ENCODE data around the gene MLST8.
"Not testable (repeated sequence)": the region's sequence is repeated elsewhere in the genome, so short reads cannot be mapped to it uniquely, and the experiment has no call there.

The MLST8 gene

DNA sequence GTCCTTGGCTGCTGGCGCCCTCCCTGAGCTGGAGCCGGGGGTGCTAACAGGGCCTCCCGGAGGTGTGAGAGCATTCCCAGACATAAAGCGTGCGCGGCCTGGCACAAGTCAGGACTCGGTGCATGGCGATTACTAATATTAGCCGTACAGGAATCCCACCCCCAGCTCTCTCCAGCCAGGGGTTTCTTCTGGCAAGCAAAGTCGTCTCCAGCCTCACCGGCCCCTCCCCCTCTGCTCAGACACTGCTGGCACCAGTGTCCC, 13.9 kb upstream of the MLST8 start:
- DNase-seq = no peak

DNA sequence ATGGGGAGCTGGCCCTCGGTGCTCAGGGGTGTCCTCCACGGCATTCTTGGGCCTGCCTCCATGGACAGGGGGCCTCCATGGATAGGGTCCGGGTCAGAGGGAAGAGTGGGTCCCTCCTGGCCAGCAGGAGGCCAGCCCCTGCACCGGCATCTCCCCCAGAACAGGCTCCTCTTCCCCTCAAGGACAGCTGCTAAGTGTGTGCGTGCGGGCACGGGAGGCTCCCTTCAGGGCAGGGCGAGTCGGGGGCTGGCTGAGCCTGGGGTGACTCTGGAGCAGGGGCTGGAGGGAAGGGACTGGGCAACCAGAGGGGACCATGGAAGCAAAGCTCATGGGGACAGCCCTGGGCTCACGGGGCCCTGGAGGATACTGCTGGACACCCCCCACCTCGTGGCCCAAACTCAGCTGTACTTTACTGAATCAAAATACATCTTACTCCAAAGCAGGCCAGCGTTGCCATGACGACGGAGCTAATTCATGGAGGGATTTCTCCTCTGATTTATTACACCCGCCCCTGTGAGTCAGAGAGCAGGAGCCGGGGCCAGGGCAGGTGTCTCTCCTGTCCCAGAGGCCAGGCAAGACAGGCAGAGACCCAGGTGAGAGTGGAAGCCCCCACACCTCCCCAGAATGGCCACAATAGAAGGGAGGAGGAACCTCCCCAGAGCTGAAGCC, 11.0 kb upstream of the MLST8 start:
- DNase-seq = peak; percentile 24

DNA sequence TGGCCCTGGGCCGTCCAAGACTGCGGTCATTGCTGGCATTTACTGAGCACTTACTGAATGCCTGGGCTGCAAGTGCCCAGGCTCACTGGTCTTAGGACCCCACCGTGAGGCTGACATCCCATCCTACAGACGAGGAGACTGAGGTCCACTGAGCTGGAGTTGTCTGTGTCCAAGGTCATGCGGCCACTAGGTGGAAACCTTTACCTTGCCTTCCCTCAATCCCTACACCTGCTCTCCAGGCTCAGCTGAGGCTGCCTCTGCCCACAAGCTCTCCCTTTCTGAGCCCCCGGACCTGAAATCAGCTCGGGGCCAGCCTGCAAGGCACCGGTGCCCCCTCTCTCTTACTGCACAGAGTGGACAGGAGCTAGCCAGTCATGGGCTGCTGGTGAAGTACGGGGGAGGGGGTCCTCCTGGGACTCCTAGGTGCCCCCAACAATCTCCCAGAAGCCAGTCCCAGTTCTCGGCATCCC, 10.4 kb upstream of the MLST8 start:
- DNase-seq = peak; percentile 63

DNA sequence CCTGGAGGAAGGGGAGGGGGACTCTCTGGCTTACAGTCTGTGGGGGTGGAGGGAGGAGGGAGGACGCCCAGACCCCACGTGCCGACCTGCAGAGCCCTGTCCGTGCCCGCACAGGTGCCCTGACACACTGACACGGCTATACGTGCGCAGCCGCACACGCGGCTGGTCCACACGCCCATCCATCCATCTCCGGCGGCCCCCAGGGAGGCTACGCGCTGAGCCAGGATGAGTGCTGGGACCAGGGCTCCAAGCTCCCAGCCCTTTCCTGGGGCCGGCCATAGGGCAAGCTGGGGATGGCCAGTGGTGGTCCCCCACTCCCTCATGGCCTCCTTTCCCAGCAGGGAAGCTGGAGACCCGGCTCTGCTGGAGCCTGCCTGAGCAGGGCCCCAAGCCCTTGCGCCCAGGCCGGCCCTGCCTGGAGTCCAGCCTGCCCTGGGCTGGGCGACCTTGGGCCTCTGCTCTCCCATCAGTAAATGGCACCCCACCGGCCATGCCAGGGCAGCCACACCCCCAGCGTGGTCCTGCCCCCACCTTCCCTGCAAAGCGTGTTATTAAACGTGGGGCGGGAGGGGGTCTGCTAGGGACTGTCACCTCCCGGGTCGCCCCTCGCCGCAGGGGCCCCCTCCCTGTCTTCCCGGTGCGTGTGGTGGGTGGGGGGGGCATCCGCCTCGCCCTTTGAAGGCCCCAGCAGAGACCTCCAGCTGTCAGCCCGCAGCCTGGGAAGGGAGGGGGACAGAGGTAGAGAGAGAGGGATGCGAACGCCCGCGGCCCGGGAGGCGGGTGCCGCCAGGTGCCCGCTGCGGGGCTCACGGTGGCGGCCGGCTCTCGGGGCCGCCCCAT, 9.7 kb upstream of the MLST8 start:
- DNase-seq = no peak

DNA sequence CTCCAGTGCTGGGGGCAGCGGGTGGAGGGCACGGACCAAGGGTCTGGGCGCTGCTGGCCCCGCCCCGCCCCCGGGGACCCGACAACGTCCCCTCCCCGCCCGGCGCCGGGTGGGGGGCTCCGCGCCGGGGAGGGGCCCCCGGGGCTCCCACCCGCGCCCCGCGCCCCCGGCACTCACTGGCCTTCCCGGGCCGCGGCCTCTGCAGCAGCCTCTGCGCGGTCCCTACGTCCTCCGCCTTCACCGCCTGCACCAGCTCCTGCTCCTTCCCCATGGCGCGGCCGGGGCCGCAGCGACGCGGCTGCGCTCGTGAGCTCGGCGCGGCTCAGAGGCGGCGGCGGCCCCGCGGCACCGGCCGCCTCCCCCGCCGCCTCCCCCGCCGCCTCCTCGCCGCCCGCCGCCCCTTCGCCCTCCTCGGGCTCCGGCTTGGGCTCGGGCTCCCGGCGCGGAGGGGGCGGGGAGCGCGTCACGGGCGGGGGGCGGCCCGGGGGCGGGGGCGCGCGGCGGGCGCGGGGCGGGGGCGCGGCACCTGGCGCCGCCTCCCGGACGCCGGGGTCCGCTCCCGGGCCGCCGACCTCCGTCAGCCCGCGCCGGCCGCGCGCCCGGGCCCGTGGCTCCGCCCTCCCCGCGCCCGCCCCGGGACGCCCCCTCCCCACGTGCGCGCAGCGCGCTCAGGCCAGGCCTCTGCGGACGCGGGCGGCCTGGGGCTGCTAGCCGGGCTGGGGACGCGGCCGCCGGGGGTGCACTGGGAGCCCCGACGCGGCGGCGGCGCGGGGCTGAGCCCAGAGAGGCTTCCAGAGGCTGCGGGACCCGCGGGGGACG, 8.9 kb upstream of the MLST8 start, which contains the start of gene CASKIN1:
Gene CASKIN1 (minus strand): TSS at position 444 of the 819 bp plus-strand sequence. CDS start 173 bp downstream, at position 271.
- DNase-seq = peak; percentile 34

DNA sequence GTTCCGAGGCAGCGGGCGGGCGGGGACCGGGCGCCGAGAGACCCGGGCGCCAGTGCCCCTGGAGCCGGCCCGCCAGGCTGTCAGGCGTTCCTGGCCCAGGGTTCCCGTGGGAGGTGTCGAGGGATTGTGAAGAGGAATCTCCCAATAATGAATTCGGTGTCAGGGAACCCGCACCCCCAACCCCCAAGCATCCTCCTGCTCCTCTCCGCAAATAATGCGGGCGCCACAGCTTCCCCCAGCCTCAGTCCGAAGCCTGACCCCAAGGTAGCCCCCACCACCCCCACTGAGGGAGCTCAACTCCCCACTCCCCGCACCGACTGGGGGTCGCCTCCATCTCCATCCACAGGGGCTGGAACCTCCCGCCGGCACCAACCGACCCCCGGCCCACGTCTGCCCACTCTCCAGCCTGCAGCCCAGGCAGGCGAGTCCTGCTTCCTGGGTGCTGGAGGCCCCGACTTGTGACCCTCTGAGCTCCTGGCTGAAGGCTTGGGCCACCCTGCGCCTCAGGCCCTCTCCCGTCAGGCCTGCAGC, 8.2 kb upstream of the MLST8 start:
- no peak for DNase-seq

DNA sequence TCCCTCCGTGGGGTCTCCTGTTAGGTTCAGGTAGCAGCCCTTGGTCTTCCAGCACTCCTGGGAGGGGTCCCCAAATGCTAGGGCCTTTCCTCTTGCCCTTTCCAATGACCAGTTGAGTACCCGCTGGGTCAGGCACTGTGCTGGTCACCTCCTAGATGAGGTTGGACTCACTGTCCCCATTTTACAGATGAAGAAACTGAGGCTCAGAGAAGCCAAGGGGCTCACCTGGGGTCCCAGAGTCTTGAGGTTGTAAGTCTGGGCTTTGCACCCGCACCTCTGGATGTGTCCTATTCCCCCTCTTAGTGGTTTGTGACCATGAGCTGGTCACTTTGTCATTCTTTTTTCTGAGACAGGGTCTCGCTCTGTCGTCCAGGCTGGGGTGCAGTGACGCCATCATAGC, 7.5 kb upstream of the MLST8 start:
- DNase-seq = no peak

DNA sequence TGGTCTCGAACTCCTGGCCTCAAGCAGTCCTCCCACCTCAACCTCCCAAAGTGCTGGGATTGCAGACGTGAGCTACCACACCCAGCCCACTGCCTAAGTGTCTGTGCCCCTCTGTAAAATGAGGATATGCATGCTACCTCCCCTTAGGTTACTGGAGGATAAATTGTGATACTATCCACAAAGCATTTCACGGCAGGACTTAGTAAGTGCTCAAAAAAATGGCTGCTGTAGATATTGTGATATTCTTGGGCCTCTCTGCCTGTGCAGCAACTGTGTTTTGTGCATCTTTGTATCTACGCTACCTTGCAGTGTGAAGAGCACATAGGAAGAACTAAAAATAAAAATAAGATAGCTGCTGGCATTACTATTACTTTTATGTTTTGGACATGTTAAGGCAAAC, 7.0 kb upstream of the MLST8 start:
- no peak for DNase-seq

DNA sequence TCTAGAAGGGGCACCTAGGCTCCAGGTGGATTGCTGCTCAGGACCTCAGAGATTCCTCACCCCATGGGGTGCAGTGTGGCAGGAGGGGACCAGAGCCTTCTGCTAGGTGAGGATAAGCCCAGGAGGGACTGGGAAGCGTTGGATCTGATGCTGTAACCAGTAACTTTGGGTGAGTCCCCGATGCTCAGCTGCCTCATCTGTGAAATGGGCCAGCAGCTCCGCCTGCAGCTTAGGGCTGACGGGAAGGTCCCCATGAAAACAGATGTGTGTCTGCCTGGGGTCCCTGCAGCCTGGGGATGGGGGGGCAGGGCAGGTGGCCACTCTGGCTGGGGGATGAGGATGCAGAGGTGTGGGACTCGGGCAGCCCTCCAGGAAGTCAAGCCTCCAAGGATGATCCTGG, 6.2 kb upstream of the MLST8 start:
- no peak for DNase-seq

DNA sequence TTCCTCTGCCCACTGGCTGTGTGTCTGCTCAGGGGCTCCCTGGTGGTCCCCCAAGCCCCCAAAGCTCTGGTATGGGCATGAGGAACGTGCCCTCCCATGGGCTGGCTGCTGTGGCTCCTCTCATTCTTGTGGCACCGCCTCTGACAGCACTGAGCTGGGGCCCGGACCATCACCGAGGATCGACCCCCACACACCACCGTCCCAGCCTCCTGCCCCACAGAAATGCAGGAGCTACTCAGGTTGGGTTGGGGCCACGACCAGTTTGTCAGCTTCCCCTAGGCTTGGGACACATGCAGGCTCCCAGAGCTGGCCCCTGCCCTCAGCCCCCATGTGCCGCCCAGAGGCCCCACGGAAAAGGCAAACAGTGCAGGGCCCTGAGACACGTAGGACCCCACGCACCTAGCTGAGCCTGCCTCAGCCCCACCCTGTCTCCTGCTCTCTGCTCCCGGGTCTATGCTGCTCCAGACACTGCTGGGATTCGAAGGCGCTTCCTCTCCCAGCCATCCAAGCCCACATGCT, 5.6 kb upstream of the MLST8 start:
- no peak for DNase-seq

DNA sequence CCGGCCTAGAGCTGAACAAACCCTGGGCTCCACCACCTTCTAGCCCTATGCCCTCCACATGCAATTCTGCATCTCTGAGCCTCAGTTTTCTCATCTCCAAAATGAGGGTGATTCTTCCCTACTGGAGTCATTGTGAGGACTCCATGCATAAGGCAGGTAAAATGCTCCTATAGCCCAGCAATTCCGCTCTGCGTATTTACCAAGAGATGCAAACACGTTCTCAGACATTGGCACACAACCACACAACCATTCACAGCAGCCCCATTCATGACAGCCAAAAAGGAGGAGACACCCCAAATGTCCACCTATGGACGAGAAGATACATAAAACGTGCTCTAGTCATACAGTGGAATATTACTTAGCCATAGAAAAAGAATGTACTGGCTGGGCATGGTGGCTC, 4.9 kb upstream of the MLST8 start:
- no peak for DNase-seq

DNA sequence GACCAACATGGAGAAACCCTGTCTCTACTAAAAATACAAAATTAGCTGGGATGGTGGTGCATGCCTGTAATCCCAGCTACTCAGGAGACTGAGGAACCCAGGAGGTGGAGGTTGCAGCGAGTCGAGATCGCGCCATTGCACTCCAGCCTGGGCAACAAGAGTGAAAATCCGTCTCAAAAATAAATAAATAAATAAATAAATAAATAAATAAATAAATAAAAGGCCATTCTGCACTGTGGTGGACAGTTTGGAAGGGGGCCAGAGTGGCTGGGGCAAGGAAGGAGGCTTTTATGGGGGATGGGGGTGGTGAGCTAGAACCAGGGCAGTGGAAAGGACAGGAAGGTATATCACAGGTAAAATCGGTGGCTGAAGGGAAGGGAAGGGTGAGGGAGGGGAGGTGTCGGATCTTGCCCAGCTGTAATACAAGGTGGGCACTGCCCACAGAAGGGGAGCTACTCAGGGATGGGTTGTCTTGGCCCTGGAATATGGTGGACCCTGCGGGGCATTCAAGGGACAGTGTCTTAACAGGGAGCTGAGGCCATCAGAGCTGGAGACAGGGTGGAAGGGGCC, 2.0 kb upstream of the MLST8 start:
- DNase-seq = not testable (repeated sequence)

DNA sequence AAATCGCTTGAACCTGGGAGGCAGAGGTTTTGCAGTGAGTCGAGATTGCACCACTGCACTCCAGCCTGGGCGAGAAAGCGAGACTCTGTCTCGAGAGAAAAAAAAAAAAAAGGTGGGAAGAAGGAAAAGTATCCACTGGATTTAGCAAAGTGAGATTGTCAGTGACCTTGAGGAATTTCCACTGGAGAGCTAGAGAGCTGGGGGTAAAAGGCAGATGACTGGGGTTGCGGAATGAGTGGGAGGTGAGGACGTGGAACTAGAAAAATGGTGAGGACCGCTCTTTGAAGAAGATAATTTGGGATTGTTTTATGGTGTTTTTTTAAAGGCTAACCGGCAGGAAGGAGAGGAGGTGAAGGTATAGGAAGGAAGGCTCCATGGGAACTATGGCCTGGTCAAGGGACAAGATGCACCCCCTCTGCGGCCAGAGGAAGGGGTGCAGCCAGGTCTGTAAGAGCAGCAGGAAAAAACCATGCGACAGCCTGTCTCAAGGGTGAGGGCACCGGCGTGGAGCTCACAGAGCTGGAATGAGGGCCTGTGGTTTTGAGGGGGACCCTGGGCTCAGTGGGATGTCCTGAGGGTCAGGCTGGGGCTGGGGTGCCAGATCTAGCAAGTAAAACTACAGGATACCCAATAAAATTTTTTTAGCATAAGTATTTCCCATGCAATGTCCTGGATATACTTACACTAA, 694 bp upstream of the MLST8 start:
- no peak for DNase-seq

DNA sequence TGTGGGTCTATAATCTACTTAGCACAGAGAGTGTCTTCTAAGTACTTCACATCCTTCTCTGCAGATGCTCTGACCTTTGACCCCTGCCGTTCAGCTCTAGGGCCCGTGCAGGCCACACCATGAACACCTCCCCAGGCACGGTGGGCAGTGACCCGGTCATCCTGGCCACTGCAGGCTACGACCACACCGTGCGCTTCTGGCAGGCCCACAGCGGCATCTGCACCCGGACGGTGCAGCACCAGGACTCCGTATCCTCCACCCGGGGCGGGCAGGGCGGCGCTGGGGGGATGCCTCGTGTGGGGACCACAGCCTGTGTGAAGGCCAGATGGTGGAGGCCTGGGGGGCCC, 686 bp downstream of the MLST8 start:
- DNase-seq = no peak

DNA sequence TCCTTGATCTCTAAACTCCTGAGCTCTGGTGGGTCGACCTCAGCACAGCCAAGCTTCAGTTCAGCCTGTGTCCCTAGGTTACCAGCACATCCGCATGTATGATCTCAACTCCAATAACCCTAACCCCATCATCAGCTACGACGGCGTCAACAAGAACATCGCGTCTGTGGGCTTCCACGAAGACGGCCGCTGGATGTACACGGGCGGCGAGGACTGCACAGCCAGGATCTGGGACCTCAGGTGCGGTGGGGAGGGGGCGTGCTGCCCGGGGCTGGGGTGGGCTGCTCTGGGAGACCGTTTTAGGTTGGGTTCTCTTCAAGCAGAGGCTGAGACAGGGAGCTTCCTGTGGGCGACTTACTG, 1.1 kb downstream of the MLST8 start:
- DNase-seq = no peak

DNA sequence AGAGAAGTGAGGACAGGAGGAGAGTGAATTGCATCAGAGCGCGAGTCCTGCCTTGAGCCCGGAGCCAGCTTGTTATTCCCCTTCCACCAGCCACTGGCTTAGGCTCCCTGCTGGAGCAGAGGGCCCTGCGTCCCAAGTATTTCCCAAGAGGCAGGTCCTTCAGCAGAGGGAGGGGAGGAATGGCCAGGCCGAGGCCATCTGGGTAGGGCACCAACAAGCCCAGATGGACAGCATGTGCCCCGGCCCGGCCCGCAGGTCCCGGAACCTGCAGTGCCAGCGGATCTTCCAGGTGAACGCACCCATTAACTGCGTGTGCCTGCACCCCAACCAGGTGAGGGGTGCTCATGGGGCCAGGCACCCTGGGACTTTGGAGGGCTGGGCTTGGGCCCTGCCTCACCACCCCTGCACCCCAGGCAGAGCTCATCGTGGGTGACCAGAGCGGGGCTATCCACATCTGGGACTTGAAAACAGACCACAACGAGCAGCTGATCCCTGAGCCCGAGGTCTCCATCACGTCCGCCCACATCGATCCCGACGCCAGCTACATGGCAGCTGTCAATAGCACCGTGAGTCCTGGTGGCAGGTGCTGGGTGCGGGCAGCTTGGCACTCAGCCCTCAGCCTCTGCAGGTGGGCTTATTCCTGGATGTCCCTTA, 1.7 kb downstream of the MLST8 start:
- no peak for DNase-seq

DNA sequence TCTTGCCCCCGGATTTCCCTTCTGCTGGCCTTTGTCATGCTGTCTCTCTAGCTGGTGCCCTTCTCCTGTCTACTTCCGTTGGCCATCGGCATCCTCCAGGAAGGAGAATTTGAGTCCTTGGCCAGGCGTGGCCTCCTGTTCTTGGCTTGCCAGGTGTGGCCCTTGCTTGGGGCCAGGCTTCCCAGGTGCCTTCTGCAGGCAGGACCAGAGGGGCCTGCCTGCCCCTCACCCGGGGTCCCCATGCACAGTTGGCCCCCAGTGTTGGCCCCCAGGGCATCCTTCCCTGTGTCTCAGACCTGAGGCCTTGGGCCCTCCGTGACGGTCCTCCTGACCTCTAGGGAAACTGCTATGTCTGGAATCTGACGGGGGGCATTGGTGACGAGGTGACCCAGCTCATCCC, 2.6 kb downstream of the MLST8 start:
- no peak for DNase-seq

DNA sequence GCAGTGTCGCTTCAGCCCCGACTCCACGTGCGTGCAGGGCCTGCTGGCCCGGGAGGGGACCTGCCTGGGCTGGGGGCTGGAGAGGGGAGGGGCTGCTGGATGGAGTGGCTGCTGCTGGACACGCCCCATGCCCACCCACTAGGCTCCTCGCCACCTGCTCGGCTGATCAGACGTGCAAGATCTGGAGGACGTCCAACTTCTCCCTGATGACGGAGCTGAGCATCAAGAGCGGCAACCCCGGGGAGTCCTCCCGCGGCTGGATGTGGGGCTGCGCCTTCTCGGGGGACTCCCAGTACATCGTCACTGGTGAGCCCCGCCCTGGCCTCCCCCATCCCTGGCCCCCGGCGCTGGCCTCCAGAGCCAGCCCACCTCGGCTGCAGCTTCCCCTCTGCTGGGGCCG, 3.1 kb downstream of the MLST8 start:
- DNase-seq = no peak

DNA sequence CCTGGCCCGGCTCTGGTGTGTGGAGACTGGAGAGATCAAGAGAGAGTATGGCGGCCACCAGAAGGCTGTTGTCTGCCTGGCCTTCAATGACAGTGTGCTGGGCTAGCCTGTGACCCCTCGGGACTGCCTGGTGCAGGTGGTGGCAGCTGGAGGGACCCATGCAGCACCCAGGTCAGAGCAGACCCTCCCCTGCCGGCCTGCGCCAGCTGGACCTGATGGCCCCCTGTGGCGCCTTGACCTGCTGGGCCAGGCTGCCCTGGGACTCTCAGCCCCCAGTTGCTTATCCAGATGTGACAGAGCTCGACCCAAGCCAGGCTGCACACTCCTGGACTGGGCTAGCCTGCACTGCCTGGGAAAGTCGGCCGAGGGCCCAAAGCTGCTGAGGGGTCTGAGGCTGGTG, 3.5 kb downstream of the MLST8 start:
- no peak for DNase-seq

DNA sequence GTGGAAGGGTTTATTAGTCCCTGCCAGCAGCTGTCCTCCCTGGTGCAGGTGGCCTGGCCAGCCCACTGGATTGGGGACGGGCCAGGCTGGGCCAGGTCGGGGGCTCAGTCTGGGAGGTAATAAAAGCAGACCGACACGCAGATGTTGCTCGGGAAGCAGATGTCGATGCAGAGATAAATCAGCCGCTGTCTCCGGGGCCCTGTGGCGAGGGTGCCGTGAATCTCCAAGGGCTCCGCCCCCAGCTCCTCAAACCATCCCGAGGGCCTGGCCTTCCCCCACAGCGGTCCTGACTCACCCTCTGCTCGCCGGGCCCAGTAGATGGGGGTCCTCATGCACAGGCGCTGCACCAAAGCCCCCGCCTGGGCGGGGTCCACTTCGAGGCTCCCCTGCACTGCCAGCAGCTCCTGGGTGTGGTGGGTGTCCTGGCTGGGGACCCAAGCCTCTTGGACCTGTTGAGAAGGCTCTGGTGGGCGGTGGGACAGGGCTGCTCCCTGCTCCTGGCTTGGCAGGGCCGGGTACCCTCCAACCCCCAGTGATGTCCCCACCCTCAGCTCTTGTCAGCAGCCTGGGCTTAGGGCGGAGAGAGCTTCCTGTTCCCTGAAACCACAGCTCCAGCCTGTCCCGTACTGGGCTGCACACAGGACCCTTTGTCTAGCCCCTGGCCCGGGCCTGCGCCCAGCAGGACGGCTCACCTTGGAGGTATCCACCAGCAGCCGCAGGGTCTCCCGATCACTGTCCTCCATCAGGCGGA, 4.2 kb downstream of the MLST8 start:
- no peak for DNase-seq

DNA sequence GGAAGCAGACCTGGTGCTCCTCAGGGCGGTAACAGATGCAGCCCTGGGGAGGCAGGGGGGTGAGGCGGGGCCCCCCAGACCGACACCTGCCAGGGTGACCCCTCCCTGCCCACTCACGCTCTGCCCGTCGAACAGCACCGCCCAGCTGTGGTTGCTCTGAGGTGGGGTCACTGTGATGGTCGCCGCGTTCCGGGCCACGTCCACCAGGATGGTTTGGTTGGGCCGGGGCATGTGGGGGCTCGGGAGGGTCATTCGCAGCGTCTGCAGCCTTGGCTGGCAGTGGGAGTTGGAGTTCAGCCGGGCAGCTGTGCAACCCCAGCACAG, 4.7 kb downstream of the MLST8 start:
- no peak for DNase-seq
